Progenitor cell of endocrine pancreas (in vitro differentiated cells): ENCODE measurements around the gene LMNTD1. TPM values are rescaled to one million over a fixed set of nuclear protein-coding genes. Genes with fewer than 3 reads are reported as not detected.

Source experiments
- DNase-seq: peaks from one replicate; pipeline ENCODE4 v3.0.0; 2021; ENCODE audit warnings: low spot score; ENCODE audit not compliant: unreplicated experiment
- H3K27ac Mint-ChIP-seq: 2 replicates; pipeline ENCODE4 v1.8.0; 2021; ENCODE audit warnings: mild to moderate bottlenecking, moderate library complexity, mixed read lengths
- H3K27me3 Mint-ChIP-seq: 2 replicates; pipeline ENCODE4 v1.8.0; 2021; ENCODE audit warnings: mixed read lengths
- H3K36me3 Mint-ChIP-seq: 2 replicates; pipeline ENCODE4 v1.8.0; 2022; ENCODE audit warnings: mixed read lengths; ENCODE audit not compliant: insufficient read depth
- H3K4me1 Mint-ChIP-seq: 2 replicates; pipeline ENCODE4 v1.8.0; 2021; ENCODE audit warnings: low read depth, mixed read lengths
- H3K4me3 Mint-ChIP-seq: 2 replicates; pipeline ENCODE4 v1.8.0; 2021; ENCODE audit warnings: low read depth, mild to moderate bottlenecking, moderate library complexity, mixed read lengths
- H3K9me3 Mint-ChIP-seq: 2 replicates; pipeline ENCODE4 v1.8.0; 2021; ENCODE audit warnings: low read depth, mixed read lengths
- CTCF ChIP-seq: fragments of 200-600 bp; sonication (generic); IDR thresholded peaks from one replicate; pipeline ENCODE4 v1.5.0; 2021; ENCODE audit warnings: antibody characterized with exemption, mild to moderate bottlenecking; ENCODE audit not compliant: unreplicated experiment
- total RNA-seq: library from RNA; stranded (reverse); gene quantifications from 2 replicates; pipeline ENCODE4 v1.2.1, GENCODE V29; 2021

The LMNTD1 gene
- total RNA-seq, 1 donor from 2014 or later: not detected

- peaks cover 17% of the 10 kb centered on the region for H3K9me3 Mint-ChIP-seq
- H3K27me3 Mint-ChIP-seq: no peaks in the 10 kb centered on the region
- no peak for TF ChIP-seq CTCF
- peaks cover 1% of the 10 kb centered on the region for H3K4me1 Mint-ChIP-seq
- DNase-seq: no peak
- H3K4me3 Mint-ChIP-seq: no peak overlapping the region
- no peaks in the 10 kb centered on the region for H3K36me3 Mint-ChIP-seq
- H3K27ac Mint-ChIP-seq: no peak overlapping the region
Observed at GRCh38 chr12:25533150-25533549, 19.9 kb downstream of the LMNTD1 start.

DNA sequence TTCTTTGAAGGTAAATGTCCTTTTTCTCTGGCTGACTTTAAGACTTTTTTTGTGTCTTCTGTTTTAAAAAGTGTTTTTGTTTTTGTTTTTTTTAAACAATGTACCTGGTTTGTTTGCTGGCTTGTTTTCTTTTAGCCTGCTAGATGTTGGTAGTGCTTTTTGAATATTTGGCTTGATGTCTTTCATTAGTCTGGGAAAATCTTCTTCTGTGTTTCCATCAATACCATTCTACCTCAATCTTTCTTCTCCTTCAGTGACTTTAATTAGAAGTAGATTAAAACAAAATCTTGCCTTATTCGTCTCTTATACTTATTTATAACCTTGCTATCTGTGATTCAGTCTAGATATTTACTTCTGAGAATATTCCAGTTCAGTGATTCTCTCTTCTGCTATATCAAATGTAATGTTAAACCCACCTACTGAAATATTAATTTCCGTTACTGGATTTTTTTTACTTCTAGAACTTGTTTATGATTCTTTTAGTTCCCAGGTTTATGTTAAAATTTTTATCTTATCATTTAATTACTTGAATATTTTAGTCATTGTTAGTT, 21.5 kb downstream of the LMNTD1 start:
- H3K27ac Mint-ChIP-seq: no peak overlapping the region
- H3K9me3 Mint-ChIP-seq: peaks cover 17% of the 10 kb centered on the region
- H3K27me3 Mint-ChIP-seq: no peaks in the 10 kb centered on the region
- no peak overlapping the region for H3K4me3 Mint-ChIP-seq
- no peaks in the 10 kb centered on the region for H3K36me3 Mint-ChIP-seq
- H3K4me1 Mint-ChIP-seq: peaks cover 1% of the 10 kb centered on the region
- DNase-seq: no peak
- no peak for TF ChIP-seq CTCF

DNA sequence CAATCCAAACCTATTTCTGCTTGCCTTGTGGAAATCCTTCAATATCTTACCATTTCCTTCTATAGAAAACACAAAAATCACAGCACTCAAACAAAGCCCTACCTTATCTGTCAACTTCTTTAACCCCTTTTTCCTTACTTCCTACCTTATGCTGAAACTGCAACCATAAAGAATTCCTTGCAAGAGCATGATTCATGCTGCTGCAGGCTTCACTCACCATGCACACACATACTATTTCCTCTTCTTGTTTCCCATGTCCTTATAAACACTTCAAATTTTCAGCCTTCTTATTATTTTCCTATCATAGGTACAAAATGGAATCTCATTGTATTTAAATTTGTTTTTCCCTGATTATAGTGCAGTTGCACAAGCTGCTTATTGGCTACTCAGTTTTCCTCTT, 23.3 kb downstream of the LMNTD1 start:
- Mint-ChIP-seq H3K4me1 (peaks cover 1% of the 10 kb centered on the region), H3K4me3 (no peak overlapping the region), H3K27ac (no peak overlapping the region), H3K27me3 (no peaks in the 10 kb centered on the region), H3K9me3 (peaks cover 7% of the 10 kb centered on the region), H3K36me3 (no peaks in the 10 kb centered on the region)
- DNase-seq: no peak
- no peak for TF ChIP-seq CTCF

- Mint-ChIP-seq H3K9me3 (peaks cover 4% of the 10 kb centered on the region), H3K36me3 (no peaks in the 10 kb centered on the region)
Observed at GRCh38 chr12:25526778-25527177, 26.3 kb downstream of the LMNTD1 start.

DNA sequence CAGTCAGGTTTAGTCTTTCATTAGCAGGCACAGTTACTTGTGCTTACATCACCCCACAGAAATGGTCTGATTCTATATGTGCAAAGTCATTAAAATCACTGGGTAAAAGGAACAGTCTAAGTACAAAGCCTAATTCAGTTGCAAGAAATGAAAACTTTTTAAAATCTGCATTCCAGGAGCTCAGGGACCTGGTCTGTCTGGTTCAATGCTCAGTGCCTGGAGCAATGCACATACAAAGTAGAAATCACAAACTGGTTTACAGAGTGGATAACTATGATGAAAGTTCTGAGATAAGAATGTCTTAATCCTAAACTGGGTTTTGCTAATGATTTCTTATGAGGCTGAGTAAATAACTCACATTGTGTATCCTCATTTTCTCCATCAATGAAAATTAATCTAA, 28.7 kb downstream of the LMNTD1 start:
- Mint-ChIP-seq H3K4me1 (peaks cover 7% of the 10 kb centered on the region), H3K27me3 (no peaks in the 10 kb centered on the region)
- no peak for TF ChIP-seq CTCF

More at GRCh38 chr12:25526778-25527177, 26.3 kb downstream of the LMNTD1 start:
- Mint-ChIP-seq H3K4me1 (peaks cover 7% of the 10 kb centered on the region), H3K27me3 (no peaks in the 10 kb centered on the region), H3K4me3 (no peak overlapping the region), H3K27ac (no peak overlapping the region)
- TF ChIP-seq CTCF: no peak
- no peak for DNase-seq

More for the DNA sequence above, 28.7 kb downstream of the LMNTD1 start:
- DNase-seq: no peak
- peaks cover 3% of the 10 kb centered on the region for H3K9me3 Mint-ChIP-seq
- no peak overlapping the region for H3K4me3 Mint-ChIP-seq
- H3K27ac Mint-ChIP-seq: no peak overlapping the region
- H3K36me3 Mint-ChIP-seq: no peaks in the 10 kb centered on the region
